Measurements from ENCODE around the gene ALDH1L1.
"Not testable (repeated sequence)": the region's sequence is repeated elsewhere in the genome, so short reads cannot be mapped to it uniquely, and the experiment has no call there.

The ALDH1L1 gene

DNA sequence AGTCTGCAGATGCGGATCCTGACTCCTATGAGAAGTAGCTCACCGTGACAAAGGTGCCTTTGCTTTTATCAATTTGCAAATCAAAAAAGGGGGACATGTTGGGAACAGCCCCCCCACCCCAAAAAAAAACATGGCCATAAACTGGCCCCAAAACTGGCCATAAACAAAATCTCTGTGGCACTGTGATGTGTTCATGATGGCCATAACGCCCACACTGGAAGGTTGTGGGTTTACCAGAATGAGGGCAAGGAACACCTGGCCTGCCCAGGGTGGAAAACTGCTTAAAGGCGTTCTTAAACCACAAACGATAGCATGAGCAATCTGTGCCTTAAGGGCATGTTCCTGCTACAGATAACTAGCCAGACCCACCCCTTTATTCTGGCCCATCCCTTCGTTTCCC, 84.1 kb downstream of the ALDH1L1 start:
- H3K4me1 ChIP-seq (ENCODE audit: control insufficient read depth, insufficient read depth, low read length); H3K36me3 ChIP-seq (ENCODE audit: control insufficient read depth in 2 of 2, insufficient read depth in 1 of 2, low read length in 2 of 2); H3K27ac ChIP-seq (ENCODE audit: extremely low read depth, low read depth, low read length); H3K9me3 ChIP-seq (ENCODE audit: control insufficient read depth, insufficient read depth, low read depth, low read length); H3K4me3 ChIP-seq (ENCODE audit: low read depth, low read length); POLR2A ChIA-PET: not testable (repeated sequence)
- TF ChIP-seq SETDB1 (IDR thresholded peaks at IDR 0.05; ENCODE audit: insufficient read length, low read length), result peak; percentile 32
- CTCF ChIA-PET, result interaction anchor here (0.6 kb wide), 1 partner anchor 293 kb away, joined by 3 read pairs; no protein-coding TSS in a partner anchor

DNA sequence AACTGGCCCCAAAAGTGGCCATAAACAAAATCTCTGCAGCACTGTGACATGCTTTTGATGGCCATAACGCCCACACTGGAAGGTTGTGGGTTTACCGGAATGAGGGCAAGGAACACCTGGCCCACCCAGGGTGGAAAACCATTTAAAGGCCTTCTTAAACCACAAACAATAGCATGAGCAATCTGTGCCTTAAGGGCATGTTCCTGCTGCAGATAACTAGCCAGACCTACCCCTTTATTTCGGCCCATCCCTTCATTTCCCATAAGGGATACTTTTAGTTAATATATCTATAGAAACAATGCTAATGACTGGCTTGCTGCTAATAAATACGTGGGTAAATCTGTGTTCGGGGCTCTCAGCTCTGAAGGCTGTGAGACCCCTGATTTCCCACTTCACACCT, 88.3 kb downstream of the ALDH1L1 start:
- H3K27ac ChIP-seq (ENCODE audit: extremely low read depth, low read depth, low read length); CTCF ChIA-PET; H3K9me3 ChIP-seq (ENCODE audit: control insufficient read depth, insufficient read depth, low read depth, low read length); H3K36me3 ChIP-seq (ENCODE audit: control insufficient read depth in 2 of 2, insufficient read depth in 1 of 2, low read length in 2 of 2); H3K4me1 ChIP-seq (ENCODE audit: control insufficient read depth, insufficient read depth, low read length); H3K4me3 ChIP-seq (ENCODE audit: low read depth, low read length); POLR2A ChIA-PET: not testable (repeated sequence)

GRCh38 chr3:126087552-126088175, 92.7 kb downstream of the ALDH1L1 start:
- no peak overlapping the region for H3K27ac ChIP-seq (ENCODE audit: extremely low read depth, low read depth, low read length)
- ChIA-PET CTCF (interaction anchor here (0.7 kb wide), 1 partner anchor 1423 kb away, joined by 3 read pairs; no protein-coding TSS in a partner anchor), POLR2A (no interaction called here)
- no peak for TF ChIP-seq MYNN (tag by site-specific recombination; IDR thresholded peaks at IDR 0.05; ENCODE audit: borderline replicate concordance)
- TF ChIP-seq, protein P1, sequence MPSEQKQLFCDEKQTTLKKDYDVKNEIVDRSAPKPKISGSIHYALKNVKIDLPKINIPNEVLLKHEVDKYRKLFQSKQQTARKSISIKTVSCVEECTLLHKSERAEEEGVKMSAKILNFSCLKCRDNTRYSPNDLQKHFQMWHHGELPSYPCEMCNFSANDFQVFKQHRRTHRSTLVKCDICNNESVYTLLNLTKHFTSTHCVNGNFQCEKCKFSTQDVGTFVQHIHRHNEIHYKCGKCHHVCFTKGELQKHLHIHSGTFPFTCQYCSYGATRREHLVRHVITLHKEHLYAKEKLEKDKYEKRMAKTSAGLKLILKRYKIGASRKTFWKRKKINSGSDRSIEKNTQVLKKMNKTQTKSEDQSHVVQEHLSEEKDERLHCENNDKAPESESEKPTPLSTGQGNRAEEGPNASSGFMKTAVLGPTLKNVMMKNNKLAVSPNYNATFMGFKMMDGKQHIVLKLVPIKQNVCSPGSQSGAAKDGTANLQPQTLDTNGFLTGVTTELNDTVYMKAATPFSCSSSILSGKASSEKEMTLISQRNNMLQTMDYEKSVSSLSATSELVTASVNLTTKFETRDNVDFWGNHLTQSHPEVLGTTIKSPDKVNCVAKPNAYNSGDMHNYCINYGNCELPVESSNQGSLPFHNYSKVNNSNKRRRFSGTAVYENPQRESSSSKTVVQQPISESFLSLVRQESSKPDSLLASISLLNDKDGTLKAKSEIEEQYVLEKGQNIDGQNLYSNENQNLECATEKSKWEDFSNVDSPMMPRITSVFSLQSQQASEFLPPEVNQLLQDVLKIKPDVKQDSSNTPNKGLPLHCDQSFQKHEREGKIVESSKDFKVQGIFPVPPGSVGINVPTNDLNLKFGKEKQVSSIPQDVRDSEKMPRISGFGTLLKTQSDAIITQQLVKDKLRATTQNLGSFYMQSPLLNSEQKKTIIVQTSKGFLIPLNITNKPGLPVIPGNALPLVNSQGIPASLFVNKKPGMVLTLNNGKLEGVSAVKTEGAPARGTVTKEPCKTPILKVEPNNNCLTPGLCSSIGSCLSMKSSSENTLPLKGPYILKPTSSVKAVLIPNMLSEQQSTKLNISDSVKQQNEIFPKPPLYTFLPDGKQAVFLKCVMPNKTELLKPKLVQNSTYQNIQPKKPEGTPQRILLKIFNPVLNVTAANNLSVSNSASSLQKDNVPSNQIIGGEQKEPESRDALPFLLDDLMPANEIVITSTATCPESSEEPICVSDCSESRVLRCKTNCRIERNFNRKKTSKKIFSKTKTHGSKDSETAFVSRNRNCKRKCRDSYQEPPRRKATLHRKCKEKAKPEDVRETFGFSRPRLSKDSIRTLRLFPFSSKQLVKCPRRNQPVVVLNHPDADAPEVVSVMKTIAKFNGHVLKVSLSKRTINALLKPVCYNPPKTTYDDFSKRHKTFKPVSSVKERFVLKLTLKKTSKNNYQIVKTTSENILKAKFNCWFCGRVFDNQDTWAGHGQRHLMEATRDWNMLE (tag by site-specific recombination; conservative IDR thresholded peaks at IDR 0.05; ENCODE audit: low read depth), result peak; percentile 53; the same call in 1 of the 2 replicates
- peak; percentile 100 for TF ChIP-seq SETDB1 (IDR thresholded peaks at IDR 0.05; ENCODE audit: insufficient read length, low read length)
- TF ChIP-seq ZNF549 (tag by site-specific recombination; IDR thresholded peaks at IDR 0.05), result peak; percentile 47; the same call in 1 of the 2 replicates
- TF ChIP-seq ZNF280D (tag by site-specific recombination; IDR thresholded peaks at IDR 0.05), result peak; percentile 71; the same call in 1 of the 2 replicates
- peak; percentile 78; the same call in 1 of the 2 replicates for TF ChIP-seq TRIM28 (IDR thresholded peaks at IDR 0.05; ENCODE audit: borderline replicate concordance, low read length)
- no peak for TF ChIP-seq KLF16 (tag by site-specific recombination; IDR thresholded peaks at IDR 0.05)
- no peak overlapping the region for H3K4me3 ChIP-seq (ENCODE audit: low read depth, low read length)
- no peaks in the 10 kb centered on the region for H3K9me3 ChIP-seq (ENCODE audit: control insufficient read depth, insufficient read depth, low read depth, low read length)
- no peaks in the 10 kb centered on the region for H3K36me3 ChIP-seq (ENCODE audit: control insufficient read depth in 2 of 2, insufficient read depth in 1 of 2, low read length in 2 of 2)
- no peaks in the 10 kb centered on the region for H3K4me1 ChIP-seq (ENCODE audit: control insufficient read depth, insufficient read depth, low read length)

DNA sequence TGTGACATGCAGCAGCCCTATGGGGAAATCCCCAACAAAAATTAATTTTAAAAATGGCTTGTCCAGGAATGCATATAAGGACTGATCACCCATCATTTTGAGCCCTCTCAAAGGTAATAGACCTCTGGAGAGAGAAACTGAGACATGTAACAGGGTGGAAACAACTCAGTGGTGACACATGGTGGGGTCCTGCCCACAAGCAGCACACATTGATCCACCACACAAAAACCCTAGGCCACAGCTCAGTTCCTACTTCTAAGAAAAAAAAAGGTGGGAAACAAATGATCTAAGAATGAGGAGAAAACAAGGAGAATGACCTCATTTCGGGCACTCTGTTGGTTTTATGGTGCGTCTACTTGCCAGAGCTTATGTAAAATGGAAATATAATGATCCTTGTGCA, 94.5 kb downstream of the ALDH1L1 start:
- Histone ChIP-seq H3K36me3 (ENCODE audit: control insufficient read depth in 2 of 2, insufficient read depth in 1 of 2, low read length in 2 of 2) (no peaks in the 10 kb centered on the region), H3K9me3 (ENCODE audit: control insufficient read depth, insufficient read depth, low read depth, low read length) (no peaks in the 10 kb centered on the region), H3K4me1 (ENCODE audit: control insufficient read depth, insufficient read depth, low read length) (no peaks in the 10 kb centered on the region), H3K27ac (ENCODE audit: extremely low read depth, low read depth, low read length) (no peak overlapping the region), H3K4me3 (ENCODE audit: low read depth, low read length) (no peak overlapping the region)
- CTCF ChIA-PET, result interaction anchor here (0.6 kb wide), 1 partner anchor 319 kb away, joined by 3 read pairs; no protein-coding TSS in a partner anchor
- POLR2A ChIA-PET, result no interaction called here
- no peak for TF ChIP-seq KLF8 (tag by site-specific recombination; IDR thresholded peaks at IDR 0.05)
- TF ChIP-seq, protein P2, sequence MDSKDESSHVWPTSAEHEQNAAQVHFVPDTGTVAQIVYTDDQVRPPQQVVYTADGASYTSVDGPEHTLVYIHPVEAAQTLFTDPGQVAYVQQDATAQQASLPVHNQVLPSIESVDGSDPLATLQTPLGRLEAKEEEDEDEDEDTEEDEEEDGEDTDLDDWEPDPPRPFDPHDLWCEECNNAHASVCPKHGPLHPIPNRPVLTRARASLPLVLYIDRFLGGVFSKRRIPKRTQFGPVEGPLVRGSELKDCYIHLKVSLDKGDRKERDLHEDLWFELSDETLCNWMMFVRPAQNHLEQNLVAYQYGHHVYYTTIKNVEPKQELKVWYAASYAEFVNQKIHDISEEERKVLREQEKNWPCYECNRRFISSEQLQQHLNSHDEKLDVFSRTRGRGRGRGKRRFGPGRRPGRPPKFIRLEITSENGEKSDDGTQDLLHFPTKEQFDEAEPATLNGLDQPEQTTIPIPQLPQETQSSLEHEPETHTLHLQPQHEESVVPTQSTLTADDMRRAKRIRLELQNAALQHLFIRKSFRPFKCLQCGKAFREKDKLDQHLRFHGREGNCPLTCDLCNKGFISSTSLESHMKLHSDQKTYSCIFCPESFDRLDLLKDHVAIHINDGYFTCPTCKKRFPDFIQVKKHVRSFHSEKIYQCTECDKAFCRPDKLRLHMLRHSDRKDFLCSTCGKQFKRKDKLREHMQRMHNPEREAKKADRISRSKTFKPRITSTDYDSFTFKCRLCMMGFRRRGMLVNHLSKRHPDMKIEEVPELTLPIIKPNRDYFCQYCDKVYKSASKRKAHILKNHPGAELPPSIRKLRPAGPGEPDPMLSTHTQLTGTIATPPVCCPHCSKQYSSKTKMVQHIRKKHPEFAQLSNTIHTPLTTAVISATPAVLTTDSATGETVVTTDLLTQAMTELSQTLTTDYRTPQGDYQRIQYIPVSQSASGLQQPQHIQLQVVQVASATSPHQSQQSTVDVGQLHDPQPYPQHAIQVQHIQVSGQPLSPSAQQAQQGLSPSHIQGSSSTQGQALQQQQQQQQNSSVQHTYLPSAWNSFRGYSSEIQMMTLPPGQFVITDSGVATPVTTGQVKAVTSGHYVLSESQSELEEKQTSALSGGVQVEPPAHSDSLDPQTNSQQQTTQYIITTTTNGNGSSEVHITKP (tag by site-specific recombination; IDR thresholded peaks at IDR 0.05), result no peak
- TF ChIP-seq ZNF121 (tag by site-specific recombination; IDR thresholded peaks at IDR 0.05), result no peak
- no peak for TF ChIP-seq ZNF560 (tag by site-specific recombination; IDR thresholded peaks at IDR 0.05; ENCODE audit: borderline replicate concordance)
- no peak for TF ChIP-seq ZNF670 (tag by site-specific recombination; IDR thresholded peaks at IDR 0.05; ENCODE audit: low read depth)
- TF ChIP-seq HOXD13 (CRISPR knock-in tag; IDR thresholded peaks at IDR 0.05; ENCODE audit: borderline replicate concordance), result no peak
- TF ChIP-seq IKZF3 (tag by site-specific recombination; IDR thresholded peaks at IDR 0.05), result no peak
